Transverse colon (tissue), 4 donors: ENCODE measurements around the gene MTO1. TPM values are rescaled to one million over a fixed set of nuclear protein-coding genes. Genes with fewer than 3 reads are reported as not detected.

Source experiments
- DNase-seq: peaks from one replicate; pipeline ENCODE4 v3.0.0-alpha.2; 2019
- H3K27ac ChIP-seq, 4 donors: fragments of 200-600 bp; sonication (generic); 2 replicates each; pipeline ENCODE4 v1.5.1; 2016 to 2018; ENCODE audit warnings: inconsistent platforms in 4 of 4
- H3K27me3 ChIP-seq: fragments of 200-600 bp; sonication (generic); 2 replicates; pipeline ENCODE4 v1.5.1; 2017; ENCODE audit warnings: inconsistent platforms
- H3K36me3 ChIP-seq, 4 donors: fragments of 200-600 bp; sonication (generic); 2 replicates each; pipeline ENCODE4 v1.5.1; 2017 to 2019; ENCODE audit warnings: inconsistent platforms in 4 of 4
- H3K4me1 ChIP-seq, 4 donors: fragments of 200-600 bp; sonication (generic); 2 replicates each; pipeline ENCODE4 v1.5.1; 2017 to 2020; ENCODE audit warnings: inconsistent platforms in 4 of 4
- H3K4me3 ChIP-seq, 4 donors: fragments of 200-600 bp; sonication (generic); 1 replicate in 1 of 4; 2 replicates in 3 of 4; pipeline versions ENCODE4 v1.5.1 to v1.6.1; 2017 to 2019; ENCODE audit warnings: inconsistent platforms in 4 of 4
- H3K9me3 ChIP-seq, 2 donors: fragments of 200-600 bp; sonication (generic); 2 replicates each; pipeline ENCODE4 v1.5.1; 2017 to 2019; ENCODE audit warnings: inconsistent platforms in 2 of 2
- CTCF ChIP-seq, 5 experiments: fragments of 200-600 bp in 3 of 5; fragments of 450-650 bp in 2 of 5; sonication (generic) in 3 of 5; IDR thresholded peaks; 1 replicate in 2 of 5; 2 replicates in 3 of 5; pipeline ENCODE4 v1.5.1; 2016 to 2017; ENCODE audit warnings: antibody characterized with exemption in 5 of 5, inconsistent platforms in 3 of 5, mild to moderate bottlenecking in 2 of 5, moderate library complexity in 1 of 5
- EP300 ChIP-seq: sonication (generic); formaldehyde crosslinking; IDR thresholded peaks from one replicate; pipeline ENCODE4 v1.6.1; 2017; ENCODE audit warnings: antibody characterized with exemption, low read depth
- POLR2A ChIP-seq: fragments of 450-650 bp; IDR thresholded peaks from one replicate; pipeline ENCODE4 v1.6.1; 2016; ENCODE audit warnings: antibody characterized with exemption, mild to moderate bottlenecking, moderate library complexity
- POLR2AphosphoS5 ChIP-seq, 3 donors: sonication (generic); formaldehyde crosslinking; IDR thresholded peaks; one replicate each; pipeline ENCODE4 v1.6.1; 2016; ENCODE audit warnings: antibody characterized with exemption in 3 of 3
- WGBS, 2 donors: methylation state at CpG; one replicate each; pipeline ENCODE4 v1.1.5; 2018; ENCODE audit warnings: low coverage in 1 of 2; 5-methylcytosine and 5-hydroxymethylcytosine counted together
- in situ Hi-C, 4 donors: fragments of 200-750 bp; cut with MboI; loops; one replicate each; pipeline versions ENCODE4 v1.15.0 to v1.15.1; 2017; ENCODE audit warnings: low sequenced_read_pairs in 3 of 4, low pct_ligation_motif_present in 1 of 4, low pct_unique_long_range_greater_than_20kb in 1 of 4
- intact Hi-C: fragments of 100-400 bp; cut with DNase I; formaldehyde crosslinking; loops from one replicate; pipeline ENCODE4 v1.15.1; 2023; ENCODE audit warnings: low total_unique reads
- total RNA-seq, 4 donors: library from RNA; depleted of rRNA; stranded (reverse); fragments of >200 nt; gene quantifications; one replicate each; pipeline ENCODE4 v1.1.0, GENCODE V29; 2016

The MTO1 gene
- total RNA-seq, 4 donors from 2014 or later: 9.6 to 27.7 (median 22.2) TPM

GRCh38 chr6:73519926-73520687 lies 58.6 kb downstream of the MTO1 start:
- Histone ChIP-seq H3K9me3 (no peaks in the 10 kb centered on the region), H3K27me3 (no peaks in the 10 kb centered on the region), H3K27ac (peak overlapping the region; percentile 97 to 100 (median 99)), H3K4me1 (peaks cover 20 to 62% (median 38%) of the 10 kb centered on the region in 4 donors), H3K4me3 (peak overlapping the region; percentile 78 to 95 (median 79)), H3K36me3 (peaks cover 0 to 22% (median 9%) of the 10 kb centered on the region in 4 donors)
- TF ChIP-seq EP300: no peak
- TF ChIP-seq POLR2A: no peak
- TF ChIP-seq POLR2AphosphoS5 (IDR thresholded peaks at IDR 0.05): peak; percentile 40 to 82 (median 73)
- TF ChIP-seq CTCF (IDR thresholded peaks at IDR 0.05): no peak
- WGBS, 2 donors: 0 to 4% methylated on average over 4 to 37 of the region's 56 CpGs
- intact Hi-C loops (loop anchor here (10.0 kb wide), 1 partner anchor 65 kb away; no protein-coding TSS in a partner anchor), in situ Hi-C loops (loop anchor here in 3 of 4 donors (10.0 to 25.0 kb wide), 3 partner anchors 55 to 92 kb away; no protein-coding TSS in a partner anchor)
- DNase-seq: peak; percentile 78

GRCh38 chr6:73520688-73521350 lies 59.3 kb downstream of the MTO1 start, which contains the start of gene EEF1A1:
EEF1A1 (minus strand) TSS chr6:73521032; CDS start chr6:73520026, 1,006 bp downstream.
- H3K4me1 ChIP-seq: peaks cover 17 to 56% (median 35%) of the 10 kb centered on the region in 4 donors
- TF ChIP-seq POLR2AphosphoS5 (IDR thresholded peaks at IDR 0.05) (peak; percentile 100), POLR2A (peak; percentile 100), CTCF (IDR thresholded peaks at IDR 0.05) (no peak), EP300 (peak; percentile 83)
- intact Hi-C loops: loop anchor here (10.0 kb wide), 1 partner anchor 64 kb away; no protein-coding TSS in a partner anchor

GRCh38 chr6:73521351-73521985 lies 59.9 kb downstream of the MTO1 start:
- 0 to 1% methylated on average over 11 to 30 of the region's 36 CpGs for WGBS, 2 donors
- peaks cover 0 to 21% (median 6%) of the 10 kb centered on the region in 4 donors for H3K36me3 ChIP-seq
- DNase-seq: no peak

More at GRCh38 chr6:73520688-73521350, 59.3 kb downstream of the MTO1 start, which contains the start of gene EEF1A1:
- in situ Hi-C loops: loop anchor here in 3 of 4 donors (10.0 to 25.0 kb wide), 2 partner anchors 54 to 91 kb away; no protein-coding TSS in a partner anchor
- Histone ChIP-seq H3K27ac (peak within 1 kb of the TSS; percentile 97 to 100 (median 99)), H3K4me3 (peak within 1 kb of the TSS; percentile 78 to 95 (median 79)), H3K36me3 (peaks cover 0 to 22% (median 7%) of the 10 kb centered on the region in 4 donors), H3K27me3 (no peaks in the 10 kb centered on the region), H3K9me3 (no peaks in the 10 kb centered on the region)
- WGBS, 2 donors: 0% methylated on average over 52 of the region's 53 CpGs; no CpG with 5 or more reads in 1 of the 2 donors
- peak; percentile 100 for DNase-seq

More at GRCh38 chr6:73521351-73521985, 59.9 kb downstream of the MTO1 start:
- Histone ChIP-seq H3K9me3 (no peaks in the 10 kb centered on the region), H3K4me1 (peaks cover 14 to 49% (median 32%) of the 10 kb centered on the region in 4 donors), H3K27me3 (no peaks in the 10 kb centered on the region), H3K27ac (peak overlapping the region; percentile 97 to 100 (median 99)), H3K4me3 (peak overlapping the region; percentile 39 to 79 (median 78))
- no peak for TF ChIP-seq POLR2A
- peak; percentile 13 to 34 (median 33) for TF ChIP-seq POLR2AphosphoS5 (IDR thresholded peaks at IDR 0.05)
- no peak for TF ChIP-seq CTCF (IDR thresholded peaks at IDR 0.05)
- TF ChIP-seq EP300: peak; percentile 1
- in situ Hi-C loops (loop anchor here in 3 of 4 donors (10.0 to 25.0 kb wide), 2 partner anchors 53 to 91 kb away; no protein-coding TSS in a partner anchor), intact Hi-C loops (loop anchor here (10.0 kb wide), 1 partner anchor 63 kb away; no protein-coding TSS in a partner anchor)
